ENCODE results near the gene CDC42EP4. TPM values are rescaled to one million over a fixed set of nuclear protein-coding genes. Genes with fewer than 3 reads are reported as not detected.

CDC42EP4 gene
- total and polyA plus RNA-seq, 10 of the 15 experiments (the other 5 are each of a cell fraction or from before 2014, with no cell fraction given) = 0.05 to 7.1 (median 2.7) TPM

DNA sequence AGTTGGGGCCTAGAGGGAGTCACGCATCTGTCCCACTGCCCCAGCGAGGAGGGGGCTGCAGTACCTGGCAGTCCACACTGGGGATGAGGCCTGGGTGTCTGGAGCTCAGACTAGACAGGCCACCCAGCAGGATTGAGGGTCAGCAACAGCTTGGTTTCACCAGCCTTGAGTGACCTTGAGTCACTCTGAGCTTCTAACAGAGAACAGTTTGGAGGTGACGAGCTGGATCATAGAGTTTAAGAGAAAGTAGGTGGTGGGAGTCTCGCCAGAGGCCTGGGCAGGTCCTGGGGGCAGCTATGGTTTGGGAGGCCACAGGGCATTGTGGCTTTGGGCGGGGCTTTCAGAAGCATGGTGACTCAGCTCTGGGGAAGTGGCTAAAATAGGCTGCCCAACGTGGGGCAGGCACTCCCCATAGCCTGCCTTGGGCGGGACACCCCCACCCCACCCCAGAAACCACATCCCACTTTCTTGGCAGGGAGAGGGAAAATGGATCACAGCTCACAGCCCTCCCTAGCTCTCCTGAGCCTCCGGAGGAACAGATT is 20.5 kb downstream of the CDC42EP4 start (continued):
- TF ChIP-seq, protein P1, sequence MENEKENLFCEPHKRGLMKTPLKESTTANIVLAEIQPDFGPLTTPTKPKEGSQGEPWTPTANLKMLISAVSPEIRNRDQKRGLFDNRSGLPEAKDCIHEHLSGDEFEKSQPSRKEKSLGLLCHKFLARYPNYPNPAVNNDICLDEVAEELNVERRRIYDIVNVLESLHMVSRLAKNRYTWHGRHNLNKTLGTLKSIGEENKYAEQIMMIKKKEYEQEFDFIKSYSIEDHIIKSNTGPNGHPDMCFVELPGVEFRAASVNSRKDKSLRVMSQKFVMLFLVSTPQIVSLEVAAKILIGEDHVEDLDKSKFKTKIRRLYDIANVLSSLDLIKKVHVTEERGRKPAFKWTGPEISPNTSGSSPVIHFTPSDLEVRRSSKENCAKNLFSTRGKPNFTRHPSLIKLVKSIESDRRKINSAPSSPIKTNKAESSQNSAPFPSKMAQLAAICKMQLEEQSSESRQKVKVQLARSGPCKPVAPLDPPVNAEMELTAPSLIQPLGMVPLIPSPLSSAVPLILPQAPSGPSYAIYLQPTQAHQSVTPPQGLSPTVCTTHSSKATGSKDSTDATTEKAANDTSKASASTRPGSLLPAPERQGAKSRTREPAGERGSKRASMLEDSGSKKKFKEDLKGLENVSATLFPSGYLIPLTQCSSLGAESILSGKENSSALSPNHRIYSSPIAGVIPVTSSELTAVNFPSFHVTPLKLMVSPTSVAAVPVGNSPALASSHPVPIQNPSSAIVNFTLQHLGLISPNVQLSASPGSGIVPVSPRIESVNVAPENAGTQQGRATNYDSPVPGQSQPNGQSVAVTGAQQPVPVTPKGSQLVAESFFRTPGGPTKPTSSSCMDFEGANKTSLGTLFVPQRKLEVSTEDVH (IDR thresholded peaks at IDR 0.05; ENCODE audit: low read depth, partially characterized antibody) = no peak
- no peak for TF ChIP-seq MXI1 (IDR thresholded peaks at IDR 0.05; ENCODE audit: low read depth, low read length)

- Histone ChIP-seq H3K27me3 (replicated peaks in 1 of 2; ENCODE audit: control insufficient read depth in 2 of 2, insufficient read depth in 2 of 2, low read length in 1 of 2) (no peaks in the 10 kb centered on the region), H3K27ac (ENCODE audit: control insufficient read depth, insufficient read depth) (peak overlapping the region; percentile 87), H3K9ac (ENCODE audit: control insufficient read depth, insufficient read depth, low read length) (peak overlapping the region; percentile 73), H2AFZ (ENCODE audit: control insufficient read depth, low read depth, low read length) (peak overlapping the region; percentile 35), H3K79me2 (ENCODE audit: control insufficient read depth, insufficient read depth, low read length) (peaks cover 10% of the 10 kb centered on the region), H3K9me3 (replicated peaks; ENCODE audit: control insufficient read depth, insufficient read depth, low read length) (no peaks in the 10 kb centered on the region), H3K4me3 (peak overlapping the region; percentile 59; the same call in 1 of the 2 replicates), H4K20me1 (ENCODE audit: control insufficient read depth, insufficient read depth) (no peaks in the 10 kb centered on the region), H3K4me1 (ENCODE audit: control insufficient read depth, insufficient read depth, low read length) (peaks cover 27% of the 10 kb centered on the region), H3K4me2 (ENCODE audit: control insufficient read depth, insufficient read depth) (peak overlapping the region; percentile 88), H3K36me3 (ENCODE audit: control insufficient read depth in 2 of 2, insufficient read depth in 2 of 2, low read length in 1 of 2) (peaks cover 0 to 6% of the 10 kb centered on the region in 2 experiments; a peak in 2 of 4 replicates)
- FAIRE-seq (peak; percentile 74), DNase-seq (ENCODE audit: low read depth, low spot score) (no peak), ATAC-seq (peak; percentile 61)
- WGBS (ENCODE audit: insufficient coverage, insufficient replicate concordance, low lambda C conversion rate, missing lambda C conversion rate) = 0% methylated on average over 16 of the region's 16 CpGs
- intact Hi-C loops (cut with micrococcal nuclease; ENCODE audit: unreplicated experiment) = loop anchor here (2.0 kb wide), 1 partner anchor 20 kb away; no protein-coding TSS in a partner anchor
- ChIA-PET SMC1A (ENCODE audit: uncharacterized antibody, unreplicated experiment) (interaction anchor here (0.6 to 2.9 kb wide), 17 partner anchors 9 to 564 kb away, joined by 3 to 21 read pairs (median 5); no protein-coding TSS in a partner anchor), CTCF (interaction anchor here (0.9 to 3.8 kb wide), 9 partner anchors 9 to 564 kb away, joined by 3 to 28 read pairs (median 5); partner anchors contain the start of gene CDC42EP4), POLR2A (interaction anchor here (0.6 to 3.9 kb wide), 10 partner anchors 9 to 72 kb away, joined by 3 to 28 read pairs (median 6); no protein-coding TSS in a partner anchor), RAD21 (ENCODE audit: unreplicated experiment) (interaction anchor here (0.7 to 2.2 kb wide), 14 partner anchors 8 to 99 kb away, joined by 3 to 16 read pairs (median 4); partner anchors contain the start of gene CDC42EP4)
- in situ Hi-C loops (cut with MboI) = no loop called here
- TF ChIP-seq ZNF274 (IDR thresholded peaks at IDR 0.05; ENCODE audit: insufficient read depth, insufficient read length) (no peak), RUNX3 (IDR thresholded peaks at IDR 0.05; ENCODE audit: low read length) (peak; percentile 30; the same call in 1 of the 2 replicates), BCL11A (IDR thresholded peaks at IDR 0.05; ENCODE audit: low read depth, low read length) (0 out of 2 replicates have a peak, but pooled peaks have one; percentile 21), LARP7 (IDR thresholded peaks at IDR 0.05) (peak; percentile 24; the same call in 1 of the 2 replicates), BHLHE40 (IDR thresholded peaks at IDR 0.05; ENCODE audit: borderline replicate concordance in 1 of 2, low read depth in 2 of 2, low read length in 1 of 2) (peak; percentile 68 to 69; a peak in 3 of 4 replicates), MTA2 (IDR thresholded peaks at IDR 0.05; ENCODE audit: low read depth) (peak; percentile 13; the same call in 1 of the 2 replicates), SP1 (IDR thresholded peaks at IDR 0.05; ENCODE audit: low read depth, low read length) (peak; percentile 39), CHD1 (IDR thresholded peaks at IDR 0.05; ENCODE audit: low read depth, low read length) (no peak), MXI1 (IDR thresholded peaks at IDR 0.05; ENCODE audit: low read depth, low read length) (no peak), NBN (IDR thresholded peaks at IDR 0.05) (no peak)
- TF ChIP-seq, protein P2, sequence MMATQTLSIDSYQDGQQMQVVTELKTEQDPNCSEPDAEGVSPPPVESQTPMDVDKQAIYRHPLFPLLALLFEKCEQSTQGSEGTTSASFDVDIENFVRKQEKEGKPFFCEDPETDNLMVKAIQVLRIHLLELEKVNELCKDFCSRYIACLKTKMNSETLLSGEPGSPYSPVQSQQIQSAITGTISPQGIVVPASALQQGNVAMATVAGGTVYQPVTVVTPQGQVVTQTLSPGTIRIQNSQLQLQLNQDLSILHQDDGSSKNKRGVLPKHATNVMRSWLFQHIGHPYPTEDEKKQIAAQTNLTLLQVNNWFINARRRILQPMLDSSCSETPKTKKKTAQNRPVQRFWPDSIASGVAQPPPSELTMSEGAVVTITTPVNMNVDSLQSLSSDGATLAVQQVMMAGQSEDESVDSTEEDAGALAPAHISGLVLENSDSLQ (IDR thresholded peaks at IDR 0.05) = no peak
- no TSS peak for BruUV-seq (replicated peaks)
Measured at GRCh38 chr17:73290399-73291259, 21.2 kb downstream of the CDC42EP4 start.

Data from GM12878 (cell line).